Measurements from ENCODE around the gene DMKN.

The DMKN gene

GRCh38 chr19:35455616-35456201 is 57.7 kb downstream of the DMKN start:
- Histone ChIP-seq H3K36me3 (ENCODE audit: control insufficient read depth, insufficient read depth, low read length) (no peaks in the 10 kb centered on the region), H3K4me3 (replicated peaks; ENCODE audit: low read depth, low read length) (no peak overlapping the region), H3K27me3 (replicated peaks; ENCODE audit: control insufficient read depth, insufficient read depth, low read length) (no peaks in the 10 kb centered on the region)
- DNase-seq (ENCODE audit: extremely low read depth, insufficient read length), result no peak
- TF ChIP-seq CTCF (IDR thresholded peaks at IDR 0.05; ENCODE audit: insufficient read depth, low read length, poor library complexity, severe bottlenecking), result no peak

- no peak for DNase-seq (ENCODE audit: extremely low read depth, insufficient read length)
- TF ChIP-seq CTCF (IDR thresholded peaks at IDR 0.05; ENCODE audit: insufficient read depth, low read length, poor library complexity, severe bottlenecking), result no peak
- Histone ChIP-seq H3K4me3 (replicated peaks; ENCODE audit: low read depth, low read length) (no peak overlapping the region), H3K27me3 (replicated peaks; ENCODE audit: control insufficient read depth, insufficient read depth, low read length) (no peaks in the 10 kb centered on the region), H3K36me3 (ENCODE audit: control insufficient read depth, insufficient read depth, low read length) (no peaks in the 10 kb centered on the region)
These were observed 58.8 kb downstream of the DMKN start for GRCh38 chr19:35454663-35455062.

GRCh38 chr19:35451338-35452096 is 61.9 kb downstream of the DMKN start:
- no peak for TF ChIP-seq CTCF (IDR thresholded peaks at IDR 0.05; ENCODE audit: insufficient read depth, low read length, poor library complexity, severe bottlenecking)
- no peaks in the 10 kb centered on the region for H3K27me3 ChIP-seq (replicated peaks; ENCODE audit: control insufficient read depth, insufficient read depth, low read length)

GRCh38 chr19:35449359-35450043 is 63.9 kb downstream of the DMKN start:
- no peaks in the 10 kb centered on the region for H3K36me3 ChIP-seq (ENCODE audit: control insufficient read depth, insufficient read depth, low read length)
- no peak overlapping the region for H3K4me3 ChIP-seq (replicated peaks; ENCODE audit: low read depth, low read length)
- no peaks in the 10 kb centered on the region for H3K27me3 ChIP-seq (replicated peaks; ENCODE audit: control insufficient read depth, insufficient read depth, low read length)
- no peak for TF ChIP-seq CTCF (IDR thresholded peaks at IDR 0.05; ENCODE audit: insufficient read depth, low read length, poor library complexity, severe bottlenecking)
- no peak for DNase-seq (ENCODE audit: extremely low read depth, insufficient read length)

More at GRCh38 chr19:35451338-35452096, 61.9 kb downstream of the DMKN start:
- Histone ChIP-seq H3K4me3 (replicated peaks; ENCODE audit: low read depth, low read length) (no peak overlapping the region), H3K36me3 (ENCODE audit: control insufficient read depth, insufficient read depth, low read length) (no peaks in the 10 kb centered on the region)
- DNase-seq (ENCODE audit: extremely low read depth, insufficient read length), result peak; percentile 74

GRCh38 chr19:35447606-35448469 is 65.6 kb downstream of the DMKN start, which contains the start of gene FFAR2:
FFAR2 (plus strand) TSS chr19:35448257; CDS start chr19:35449715, 1,458 bp downstream.
- Histone ChIP-seq H3K27me3 (replicated peaks; ENCODE audit: control insufficient read depth, insufficient read depth, low read length) (no peaks in the 10 kb centered on the region), H3K36me3 (ENCODE audit: control insufficient read depth, insufficient read depth, low read length) (no peaks in the 10 kb centered on the region), H3K4me3 (replicated peaks; ENCODE audit: low read depth, low read length) (no peak within 1 kb of the TSS)
- no peak for TF ChIP-seq CTCF (IDR thresholded peaks at IDR 0.05; ENCODE audit: insufficient read depth, low read length, poor library complexity, severe bottlenecking)
- DNase-seq (ENCODE audit: extremely low read depth, insufficient read length), result no peak

Data from GM06990 (cell line).